Measurements from ENCODE around the gene CYP4F8.
"Not testable (repeated sequence)": the region's sequence is repeated elsewhere in the genome, so short reads cannot be mapped to it uniquely, and the experiment has no call there.

Gene CYP4F8

GRCh38 chr19:15651791-15652190 is 36.8 kb downstream of the CYP4F8 start:
- ATAC-seq, result no peak
- Mint-ChIP-seq H3K9me3 (no peaks in the 10 kb centered on the region), H3K4me1 (no peaks in the 10 kb centered on the region), H3K4me3 (no peak overlapping the region), H3K36me3 (no peaks in the 10 kb centered on the region), H3K27ac (no peak overlapping the region)
- no peak for DNase-seq (ENCODE audit: low spot score in 2 of 2)

GRCh38 chr19:15652559-15653278 is 37.7 kb downstream of the CYP4F8 start:
- Mint-ChIP-seq H3K4me3 (no peak overlapping the region), H3K4me1 (no peaks in the 10 kb centered on the region), H3K36me3 (no peaks in the 10 kb centered on the region), H3K27ac (no peak overlapping the region), H3K9me3 (no peaks in the 10 kb centered on the region)
- DNase-seq (ENCODE audit: low spot score in 2 of 2) (peak in 1 of 2 donors; percentile 36), ATAC-seq (no peak)

GRCh38 chr19:15656467-15656866 is 41.4 kb downstream of the CYP4F8 start:
- H3K9me3 Mint-ChIP-seq, result no peaks in the 10 kb centered on the region

GRCh38 chr19:15663247-15663646 is 48.2 kb downstream of the CYP4F8 start:
- ATAC-seq (no peak), DNase-seq (ENCODE audit: low spot score in 2 of 2) (peak in 1 of 2 donors; percentile 33)
- Mint-ChIP-seq H3K27ac (no peak overlapping the region), H3K4me1 (no peaks in the 10 kb centered on the region), H3K36me3 (no peaks in the 10 kb centered on the region), H3K4me3 (no peak overlapping the region), H3K9me3 (no peaks in the 10 kb centered on the region)

More at GRCh38 chr19:15656467-15656866, 41.4 kb downstream of the CYP4F8 start:
- ATAC-seq (no peak), DNase-seq (ENCODE audit: low spot score in 2 of 2) (no peak)
- H3K4me1 Mint-ChIP-seq, result no peaks in the 10 kb centered on the region
- H3K27ac Mint-ChIP-seq, result no peak overlapping the region
- no peaks in the 10 kb centered on the region for H3K36me3 Mint-ChIP-seq
- H3K4me3 Mint-ChIP-seq, result no peak overlapping the region

- no peaks in the 10 kb centered on the region for H3K9me3 Mint-ChIP-seq
- DNase-seq (ENCODE audit: low spot score in 2 of 2) (peak in 1 of 2 donors; percentile 25), ATAC-seq (no peak)
- H3K4me1 Mint-ChIP-seq, result no peaks in the 10 kb centered on the region
- no peak overlapping the region for H3K27ac Mint-ChIP-seq
- H3K4me3 Mint-ChIP-seq, result no peak overlapping the region
- H3K36me3 Mint-ChIP-seq, result no peaks in the 10 kb centered on the region
Measured at GRCh38 chr19:15666186-15666585, 51.2 kb downstream of the CYP4F8 start.

- Mint-ChIP-seq H3K36me3 (no peaks in the 10 kb centered on the region), H3K27ac (no peak overlapping the region), H3K9me3 (no peaks in the 10 kb centered on the region), H3K4me1 (no peaks in the 10 kb centered on the region), H3K4me3 (no peak overlapping the region)
- DNase-seq (ENCODE audit: low spot score in 2 of 2) (no peak), ATAC-seq (no peak)
Measured at GRCh38 chr19:15666883-15667282, 51.9 kb downstream of the CYP4F8 start.

GRCh38 chr19:15669440-15669839 is 54.4 kb downstream of the CYP4F8 start:
- peaks cover 2% of the 10 kb centered on the region for H3K9me3 Mint-ChIP-seq
- H3K4me3 Mint-ChIP-seq, result no peak overlapping the region
- H3K4me1 Mint-ChIP-seq, result peaks cover 21% of the 10 kb centered on the region
- DNase-seq (ENCODE audit: low spot score in 2 of 2) (peak in 1 of 2 donors; percentile 13), ATAC-seq (no peak)
- no peak overlapping the region for H3K27ac Mint-ChIP-seq
- no peaks in the 10 kb centered on the region for H3K36me3 Mint-ChIP-seq

GRCh38 chr19:15669891-15670290 is 54.9 kb downstream of the CYP4F8 start:
- DNase-seq (ENCODE audit: low spot score in 2 of 2), result peak in 1 of 2 donors; percentile 18
- no peak overlapping the region for H3K4me3 Mint-ChIP-seq
- no peaks in the 10 kb centered on the region for H3K36me3 Mint-ChIP-seq
- H3K27ac Mint-ChIP-seq, result no peak overlapping the region
- ATAC-seq, result no peak
- peaks cover 26% of the 10 kb centered on the region for H3K4me1 Mint-ChIP-seq
- peaks cover 4% of the 10 kb centered on the region for H3K9me3 Mint-ChIP-seq

- Mint-ChIP-seq H3K4me1 (peaks cover 29% of the 10 kb centered on the region), H3K4me3 (no peak overlapping the region), H3K36me3 (peaks cover 5% of the 10 kb centered on the region), H3K27ac (no peak overlapping the region), H3K9me3 (peaks cover 4% of the 10 kb centered on the region)
- DNase-seq (ENCODE audit: low spot score in 2 of 2), result no peak
- ATAC-seq, result no peak
Measured at GRCh38 chr19:15671237-15671821, 56.3 kb downstream of the CYP4F8 start.

GRCh38 chr19:15671891-15672579 is 57.0 kb downstream of the CYP4F8 start:
- no peak overlapping the region for H3K4me3 Mint-ChIP-seq
- peaks cover 8% of the 10 kb centered on the region for H3K9me3 Mint-ChIP-seq
- ATAC-seq (peak; percentile 11), DNase-seq (ENCODE audit: low spot score in 2 of 2) (no peak)
- H3K27ac Mint-ChIP-seq, result no peak overlapping the region
- peaks cover 34% of the 10 kb centered on the region for H3K4me1 Mint-ChIP-seq
- peaks cover 12% of the 10 kb centered on the region for H3K36me3 Mint-ChIP-seq

GRCh38 chr19:15672580-15673175 is 57.7 kb downstream of the CYP4F8 start, which contains the start of gene CYP4F12:
Gene CYP4F12, plus strand, starts transcription at chr19:15673087. Its CDS starts 443 bp downstream, at chr19:15673530.
- Mint-ChIP-seq H3K4me3 (no peak within 1 kb of the TSS), H3K36me3 (peaks cover 19% of the 10 kb centered on the region), H3K9me3 (peaks cover 11% of the 10 kb centered on the region), H3K4me1 (peaks cover 39% of the 10 kb centered on the region), H3K27ac (peak within 1 kb of the TSS; percentile 77)
- ATAC-seq, result peak; percentile 49
- no peak for DNase-seq (ENCODE audit: low spot score in 2 of 2)

GRCh38 chr19:15673176-15673654 is 58.2 kb downstream of the CYP4F8 start:
- DNase-seq (ENCODE audit: low spot score in 2 of 2) (no peak), ATAC-seq (peak; percentile 69)
- H3K27ac Mint-ChIP-seq, result peak overlapping the region; percentile 77
- peaks cover 21% of the 10 kb centered on the region for H3K36me3 Mint-ChIP-seq
- H3K4me3 Mint-ChIP-seq, result no peak overlapping the region
- H3K4me1 Mint-ChIP-seq, result peaks cover 45% of the 10 kb centered on the region
- peaks cover 14% of the 10 kb centered on the region for H3K9me3 Mint-ChIP-seq

GRCh38 chr19:15675560-15675959 is 60.5 kb downstream of the CYP4F8 start:
- Mint-ChIP-seq H3K4me1 (peaks cover 45% of the 10 kb centered on the region), H3K4me3 (no peak overlapping the region), H3K9me3 (peaks cover 14% of the 10 kb centered on the region), H3K36me3 (peaks cover 21% of the 10 kb centered on the region), H3K27ac (peak overlapping the region; percentile 68)
- DNase-seq (ENCODE audit: low spot score in 2 of 2), result no peak
- ATAC-seq, result no peak

- H3K36me3 Mint-ChIP-seq, result peaks cover 21% of the 10 kb centered on the region
- DNase-seq (ENCODE audit: low spot score in 2 of 2) (no peak), ATAC-seq (no peak)
- H3K4me3 Mint-ChIP-seq, result no peak overlapping the region
- no peak overlapping the region for H3K27ac Mint-ChIP-seq
- peaks cover 27% of the 10 kb centered on the region for H3K4me1 Mint-ChIP-seq
- H3K9me3 Mint-ChIP-seq, result peaks cover 14% of the 10 kb centered on the region
Measured at GRCh38 chr19:15679089-15679488, 64.1 kb downstream of the CYP4F8 start.

- ATAC-seq; DNase-seq (ENCODE audit: low spot score in 2 of 2); H3K4me3 Mint-ChIP-seq; H3K27ac Mint-ChIP-seq: not testable (repeated sequence)
- Mint-ChIP-seq H3K9me3 (peaks cover 13% of the 10 kb centered on the region), H3K4me1 (peaks cover 19% of the 10 kb centered on the region), H3K36me3 (peaks cover 21% of the 10 kb centered on the region)
Measured at GRCh38 chr19:15679865-15680264, 64.8 kb downstream of the CYP4F8 start.

Measured in stimulated activated effector memory CD8-positive, alpha-beta T cell treated with anti-CD3 and anti-CD28 coated beads, Interleukin-12 subunit alpha, Interleukin-12 subunit beta, amount 100 ng/mL, for 72 hours (primary cell).